ENCODE results near the gene GIMAP7.

DNA sequence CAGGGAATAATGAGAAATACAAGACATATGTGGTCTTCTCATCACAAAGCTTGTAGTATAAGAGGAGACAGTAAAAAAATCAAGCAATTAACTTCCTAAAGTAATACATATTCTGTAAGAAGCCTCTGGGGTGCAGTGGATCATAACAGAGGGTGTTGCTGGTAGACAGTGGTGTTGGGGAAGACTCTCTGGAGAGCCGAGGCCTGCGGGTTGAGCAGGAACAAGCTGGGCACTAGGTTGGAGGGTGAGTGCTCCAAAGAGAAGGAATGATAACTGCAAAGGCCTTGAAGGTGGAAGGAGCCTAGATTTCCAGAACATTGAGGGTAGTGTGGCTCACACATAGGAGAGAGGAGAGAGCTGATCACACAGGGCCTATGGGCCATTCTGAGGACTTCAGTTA, 54.0 kb downstream of the GIMAP7 start:
- TF ChIP-seq, protein P1, sequence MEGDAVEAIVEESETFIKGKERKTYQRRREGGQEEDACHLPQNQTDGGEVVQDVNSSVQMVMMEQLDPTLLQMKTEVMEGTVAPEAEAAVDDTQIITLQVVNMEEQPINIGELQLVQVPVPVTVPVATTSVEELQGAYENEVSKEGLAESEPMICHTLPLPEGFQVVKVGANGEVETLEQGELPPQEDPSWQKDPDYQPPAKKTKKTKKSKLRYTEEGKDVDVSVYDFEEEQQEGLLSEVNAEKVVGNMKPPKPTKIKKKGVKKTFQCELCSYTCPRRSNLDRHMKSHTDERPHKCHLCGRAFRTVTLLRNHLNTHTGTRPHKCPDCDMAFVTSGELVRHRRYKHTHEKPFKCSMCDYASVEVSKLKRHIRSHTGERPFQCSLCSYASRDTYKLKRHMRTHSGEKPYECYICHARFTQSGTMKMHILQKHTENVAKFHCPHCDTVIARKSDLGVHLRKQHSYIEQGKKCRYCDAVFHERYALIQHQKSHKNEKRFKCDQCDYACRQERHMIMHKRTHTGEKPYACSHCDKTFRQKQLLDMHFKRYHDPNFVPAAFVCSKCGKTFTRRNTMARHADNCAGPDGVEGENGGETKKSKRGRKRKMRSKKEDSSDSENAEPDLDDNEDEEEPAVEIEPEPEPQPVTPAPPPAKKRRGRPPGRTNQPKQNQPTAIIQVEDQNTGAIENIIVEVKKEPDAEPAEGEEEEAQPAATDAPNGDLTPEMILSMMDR (IDR thresholded peaks at IDR 0.05; ENCODE audit: poor library complexity, severe bottlenecking), result no peak
- TF ChIP-seq POLR2AphosphoS5 (IDR thresholded peaks at IDR 0.05), result no peak
- TF ChIP-seq EZH2 (IDR thresholded peaks at IDR 0.05; ENCODE audit: borderline replicate concordance, insufficient read depth, low read length, poor library complexity, severe bottlenecking), result no peak
- TF ChIP-seq MXI1 (conservative IDR thresholded peaks at IDR 0.05; ENCODE audit: poor library complexity, severe bottlenecking), result no peak
- no peak for TF ChIP-seq RAD21 (conservative IDR thresholded peaks at IDR 0.05)
- TF ChIP-seq TAF1 (IDR thresholded peaks at IDR 0.05; ENCODE audit: low read depth), result no peak
- TF ChIP-seq, protein P2, sequence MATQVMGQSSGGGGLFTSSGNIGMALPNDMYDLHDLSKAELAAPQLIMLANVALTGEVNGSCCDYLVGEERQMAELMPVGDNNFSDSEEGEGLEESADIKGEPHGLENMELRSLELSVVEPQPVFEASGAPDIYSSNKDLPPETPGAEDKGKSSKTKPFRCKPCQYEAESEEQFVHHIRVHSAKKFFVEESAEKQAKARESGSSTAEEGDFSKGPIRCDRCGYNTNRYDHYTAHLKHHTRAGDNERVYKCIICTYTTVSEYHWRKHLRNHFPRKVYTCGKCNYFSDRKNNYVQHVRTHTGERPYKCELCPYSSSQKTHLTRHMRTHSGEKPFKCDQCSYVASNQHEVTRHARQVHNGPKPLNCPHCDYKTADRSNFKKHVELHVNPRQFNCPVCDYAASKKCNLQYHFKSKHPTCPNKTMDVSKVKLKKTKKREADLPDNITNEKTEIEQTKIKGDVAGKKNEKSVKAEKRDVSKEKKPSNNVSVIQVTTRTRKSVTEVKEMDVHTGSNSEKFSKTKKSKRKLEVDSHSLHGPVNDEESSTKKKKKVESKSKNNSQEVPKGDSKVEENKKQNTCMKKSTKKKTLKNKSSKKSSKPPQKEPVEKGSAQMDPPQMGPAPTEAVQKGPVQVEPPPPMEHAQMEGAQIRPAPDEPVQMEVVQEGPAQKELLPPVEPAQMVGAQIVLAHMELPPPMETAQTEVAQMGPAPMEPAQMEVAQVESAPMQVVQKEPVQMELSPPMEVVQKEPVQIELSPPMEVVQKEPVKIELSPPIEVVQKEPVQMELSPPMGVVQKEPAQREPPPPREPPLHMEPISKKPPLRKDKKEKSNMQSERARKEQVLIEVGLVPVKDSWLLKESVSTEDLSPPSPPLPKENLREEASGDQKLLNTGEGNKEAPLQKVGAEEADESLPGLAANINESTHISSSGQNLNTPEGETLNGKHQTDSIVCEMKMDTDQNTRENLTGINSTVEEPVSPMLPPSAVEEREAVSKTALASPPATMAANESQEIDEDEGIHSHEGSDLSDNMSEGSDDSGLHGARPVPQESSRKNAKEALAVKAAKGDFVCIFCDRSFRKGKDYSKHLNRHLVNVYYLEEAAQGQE (IDR thresholded peaks at IDR 0.05; ENCODE audit: borderline replicate concordance), result no peak
- no peak for TF ChIP-seq EP300 (conservative IDR thresholded peaks at IDR 0.05; ENCODE audit: poor library complexity, severe bottlenecking)
